HG03103 (cell line): ENCODE data around the gene DENND1A.
A peak's percentile ranks its signal among the peaks of the same experiment; 100 is the strongest.
"Not testable (repeated sequence)": the region's sequence is repeated elsewhere in the genome, so short reads cannot be mapped to it uniquely, and the experiment has no call there.

Experiments used
- ATAC-seq: cut with Tn5 transposase; IDR thresholded peaks from one replicate; pipeline ENCODE4 v1.9.1; 2021; ENCODE audit warnings: low read depth; ENCODE audit not compliant: unreplicated experiment

DENND1A gene

DNA sequence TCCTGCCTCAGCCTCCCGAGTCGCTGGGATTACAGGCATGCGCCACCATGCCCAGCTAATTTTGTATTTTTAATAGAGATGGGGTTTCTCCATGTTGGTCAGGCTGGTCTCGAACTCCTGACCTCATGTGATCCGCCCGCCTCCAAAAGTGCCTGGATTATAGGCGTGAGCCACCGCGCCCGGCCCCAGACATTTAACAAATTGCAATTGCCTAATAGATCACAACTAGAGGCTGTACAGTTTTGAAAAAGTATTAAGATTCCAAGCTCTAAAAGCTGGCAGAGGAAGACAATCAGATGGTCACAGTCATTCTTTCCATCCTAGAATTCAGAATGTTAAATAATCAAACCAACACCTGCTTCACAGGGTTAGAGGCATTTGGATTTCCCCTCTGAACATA, 293.1 kb downstream of the DENND1A start:
- ATAC-seq: not testable (repeated sequence)

DNA sequence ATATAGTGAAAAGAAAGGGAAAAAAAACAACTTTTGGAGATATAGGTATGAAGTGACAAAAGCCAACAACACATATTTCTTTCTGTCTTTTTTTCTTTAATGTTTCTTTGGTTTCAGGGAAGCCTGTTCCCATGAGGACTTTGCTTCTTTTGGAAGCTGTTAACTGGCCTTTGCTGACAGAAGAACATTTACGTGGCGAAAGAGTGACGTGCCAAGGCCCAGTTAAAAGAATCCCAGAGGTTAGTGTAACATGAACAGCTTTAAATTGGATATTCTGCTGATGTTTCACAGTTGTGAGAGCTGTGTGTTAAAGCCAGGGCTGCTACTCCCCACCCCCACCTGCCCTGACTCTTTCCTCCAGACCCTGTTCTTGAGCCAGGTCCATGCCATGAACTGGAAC, 298.1 kb downstream of the DENND1A start:
- ATAC-seq: no peak

DNA sequence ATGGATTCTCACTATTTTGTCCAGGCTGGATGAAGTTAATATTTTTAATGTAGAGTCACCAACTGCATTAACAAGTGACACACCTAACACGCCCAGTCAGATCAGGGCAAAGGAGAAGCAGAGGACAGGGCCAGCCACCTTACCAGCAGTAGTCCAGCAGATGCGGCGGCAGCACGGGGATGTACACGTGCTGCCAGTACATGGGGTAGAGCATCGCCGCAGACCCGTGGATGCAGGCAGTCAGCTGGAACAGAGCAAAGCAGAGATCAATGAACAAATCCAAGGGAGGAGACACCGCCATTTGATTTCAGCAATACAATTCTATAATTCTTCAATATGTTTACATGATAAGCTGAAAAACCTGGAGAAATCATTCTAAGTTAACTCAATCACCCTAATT, 299.7 kb downstream of the DENND1A start:
- ATAC-seq: no peak

- ATAC-seq: no peak
Measured at GRCh38 chr9:123629531-123629930, 300.4 kb downstream of the DENND1A start.

GRCh38 chr9:123622711-123623241, 307.1 kb downstream of the DENND1A start:
- ATAC-seq: no peak

- ATAC-seq: no peak
Measured at GRCh38 chr9:123620239-123620638, 309.7 kb downstream of the DENND1A start.

- ATAC-seq: no peak
Measured at GRCh38 chr9:123617952-123618678, 311.8 kb downstream of the DENND1A start.

GRCh38 chr9:123617286-123617685, 312.6 kb downstream of the DENND1A start:
- no peak for ATAC-seq

DNA sequence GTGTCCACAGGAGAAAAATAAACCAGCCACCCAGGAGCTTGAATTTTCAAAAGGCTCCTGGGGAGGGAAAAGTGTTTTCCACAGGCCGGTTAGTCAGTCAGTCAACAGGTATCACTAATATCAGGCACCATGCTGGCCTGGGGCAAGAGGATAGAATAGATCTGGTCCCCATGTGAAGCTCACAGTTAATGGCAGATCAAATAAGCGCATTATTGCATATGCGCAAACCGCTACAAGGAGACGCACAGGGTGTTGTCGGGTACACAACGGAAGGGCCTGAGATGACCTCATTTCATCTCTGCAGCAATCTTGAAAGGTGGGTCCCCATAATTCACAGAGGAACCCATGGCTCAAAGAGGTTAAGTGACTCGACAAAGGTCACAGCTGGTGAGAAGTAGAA, 313.2 kb downstream of the DENND1A start:
- no peak for ATAC-seq

DNA sequence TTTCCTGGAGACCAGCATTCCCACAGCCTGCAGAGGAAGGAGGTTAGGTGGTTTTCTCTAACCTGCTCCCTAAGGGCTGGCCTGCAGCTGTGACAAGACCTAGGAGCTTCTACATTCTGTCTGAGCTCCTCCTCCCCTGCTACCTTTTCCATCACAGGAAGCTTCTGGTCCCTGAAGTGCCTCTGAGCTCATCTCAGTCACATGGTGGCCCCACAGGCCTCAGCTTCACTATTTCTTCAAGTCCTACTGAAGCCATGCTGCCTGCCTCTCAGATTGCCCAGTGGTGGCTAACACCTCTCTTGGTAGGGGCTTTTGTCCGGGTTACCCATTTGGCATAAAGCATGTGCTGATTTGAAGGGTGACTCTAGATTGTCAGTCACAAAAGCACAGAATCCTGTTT, 314.5 kb downstream of the DENND1A start:
- ATAC-seq: no peak

- no peak for ATAC-seq
Measured at GRCh38 chr9:123614306-123615263, 315.3 kb downstream of the DENND1A start.

- no peak for ATAC-seq
Measured at GRCh38 chr9:123611226-123611625, 318.7 kb downstream of the DENND1A start.

GRCh38 chr9:123609844-123610243, 320.1 kb downstream of the DENND1A start:
- no peak for ATAC-seq

GRCh38 chr9:123608104-123608503, 321.8 kb downstream of the DENND1A start:
- ATAC-seq: peak; percentile 96

DNA sequence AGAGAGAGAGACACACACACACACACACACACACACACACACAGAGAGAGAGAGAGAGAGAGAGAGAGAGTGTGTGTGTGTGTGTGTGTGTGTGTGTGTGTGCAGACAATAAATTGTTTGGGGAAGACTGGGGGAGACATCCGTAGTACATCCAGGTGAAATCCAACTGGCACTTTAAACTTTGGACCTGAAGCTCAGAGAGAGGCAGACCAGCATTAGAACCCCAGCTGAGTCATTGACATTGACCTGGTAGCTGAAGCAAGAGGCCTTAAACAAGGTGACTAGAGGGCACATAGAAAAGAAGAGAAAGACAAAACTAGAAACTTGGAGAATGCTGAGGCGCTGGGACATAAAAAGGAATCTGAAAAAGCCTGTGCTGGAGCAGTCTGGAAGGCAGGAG, 322.4 kb downstream of the DENND1A start:
- no peak for ATAC-seq

DNA sequence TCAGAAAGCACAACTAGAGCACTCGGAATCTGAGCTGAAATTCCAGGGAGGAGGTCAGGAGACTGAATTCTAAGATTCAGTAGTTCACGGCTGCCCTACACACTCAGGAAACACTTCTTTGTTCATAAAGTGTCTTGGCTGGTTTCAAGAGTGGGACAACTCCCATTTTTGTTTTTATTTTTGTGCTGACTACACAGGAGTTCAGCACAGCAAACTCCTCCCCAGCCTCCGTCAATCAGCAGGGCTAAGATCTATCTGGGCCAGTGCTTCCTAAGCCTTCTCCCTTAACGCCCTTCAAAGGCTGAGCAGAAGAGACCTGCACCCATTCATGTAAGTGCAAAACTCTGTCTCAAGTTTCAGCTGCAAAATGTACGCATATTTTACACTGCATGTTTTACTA, 323.8 kb downstream of the DENND1A start:
- no peak for ATAC-seq

DNA sequence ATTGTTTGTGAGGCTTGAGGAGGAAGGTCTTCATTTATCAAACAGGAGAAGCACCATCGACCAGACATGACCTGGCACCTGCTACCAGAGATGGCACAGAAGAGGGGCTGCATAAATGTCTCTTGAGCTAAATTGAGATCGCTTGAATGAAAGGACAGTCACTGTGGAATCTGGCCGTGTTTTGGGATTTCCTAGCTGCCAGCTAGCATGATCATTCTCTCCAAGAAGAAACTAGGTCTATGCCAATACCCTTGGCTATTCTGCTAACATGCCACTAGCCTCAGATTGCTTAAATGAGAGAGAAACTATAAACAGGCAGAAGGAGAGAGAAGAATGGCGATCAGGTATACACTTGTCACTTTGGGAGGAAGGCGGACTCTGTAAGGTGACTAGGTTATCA, 324.6 kb downstream of the DENND1A start:
- ATAC-seq: no peak

GRCh38 chr9:123604861-123605260, 325.1 kb downstream of the DENND1A start:
- ATAC-seq: no peak

GRCh38 chr9:123601828-123602227, 328.1 kb downstream of the DENND1A start:
- ATAC-seq: no peak

DNA sequence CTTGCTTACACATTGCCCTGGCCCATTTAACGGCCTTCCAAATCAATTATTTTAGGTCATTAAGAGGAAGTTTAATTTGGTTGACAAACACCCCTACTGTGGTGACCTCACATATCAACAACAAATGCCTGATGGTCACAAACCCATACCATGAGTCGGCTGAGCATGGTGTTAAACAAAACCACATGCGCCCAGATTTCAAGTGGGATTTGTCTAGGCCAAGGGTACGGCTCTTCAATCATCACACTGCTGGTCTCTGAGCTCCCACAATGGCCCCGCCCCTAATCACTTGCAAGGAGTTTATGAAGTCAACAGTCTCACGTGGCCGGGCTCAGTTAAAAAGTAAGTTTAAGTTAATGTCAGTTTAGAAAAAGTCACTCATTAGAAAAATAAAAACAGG, 330.1 kb downstream of the DENND1A start:
- no peak for ATAC-seq

DNA sequence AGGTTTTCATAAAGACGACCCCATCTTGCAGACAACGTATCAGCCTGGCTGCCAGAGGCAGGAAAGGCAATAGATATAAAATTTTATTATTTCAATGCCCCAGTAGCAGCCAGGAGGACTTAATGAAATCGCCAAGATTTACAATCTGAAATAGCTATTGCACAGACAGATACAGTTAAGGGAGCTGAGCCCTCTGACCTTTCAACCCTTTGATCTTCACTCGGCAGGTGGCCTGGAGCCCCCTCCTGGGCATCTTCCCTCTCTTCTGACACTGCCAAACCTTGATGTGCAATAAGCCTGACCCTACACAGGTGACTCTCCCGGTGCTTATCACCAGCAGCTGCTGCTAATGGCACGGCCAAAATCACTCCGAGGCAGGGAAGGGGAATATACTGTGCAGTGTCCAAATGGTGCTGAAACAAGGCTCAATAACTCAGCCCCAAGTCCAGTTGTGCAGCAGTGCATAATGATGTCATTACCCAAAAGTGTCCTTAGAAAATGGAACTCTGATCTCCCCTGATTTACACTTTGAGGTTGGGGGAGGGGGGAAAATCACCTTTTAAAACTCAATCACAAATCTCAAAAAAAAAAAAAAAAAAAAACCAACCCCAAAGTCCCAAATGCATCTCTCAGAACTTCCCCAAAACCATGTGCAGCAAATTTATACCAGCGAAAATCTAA, 331.9 kb downstream of the DENND1A start:
- no peak for ATAC-seq
